ENCODE results near the gene VTI1A.

DNA sequence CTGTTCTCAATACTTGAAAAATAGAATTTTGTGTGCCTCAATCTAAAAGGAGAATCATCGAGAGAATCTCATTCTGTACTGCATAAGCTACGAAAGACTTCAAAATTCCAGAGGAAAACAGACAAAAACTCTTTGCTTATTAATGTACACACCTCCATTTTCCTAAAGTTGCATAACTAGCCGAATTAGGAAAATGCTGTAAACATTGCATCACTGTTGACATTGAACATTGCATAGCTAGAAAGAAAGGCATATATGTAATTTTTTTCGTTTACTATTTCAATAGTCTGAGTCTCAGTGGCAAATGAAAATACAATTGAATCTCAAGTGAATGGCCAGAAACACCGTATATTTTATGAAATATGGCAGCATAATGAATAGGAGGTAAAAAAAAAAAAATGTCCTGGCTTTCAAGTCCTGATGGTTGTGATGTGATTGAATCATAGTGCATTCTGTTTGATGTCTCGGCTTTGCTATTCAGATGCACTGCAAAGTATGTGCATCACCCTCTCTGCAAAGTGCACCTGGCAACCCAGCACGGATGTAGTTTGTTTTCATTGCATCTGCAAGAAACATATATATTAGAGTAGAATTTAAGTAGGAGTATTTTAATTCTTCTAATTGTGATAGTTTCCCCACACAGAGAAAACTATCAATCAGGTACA lies 196.7 kb downstream of the VTI1A start:
- no peak for TF ChIP-seq EZH2 (IDR thresholded peaks at IDR 0.05)
- no peak for TF ChIP-seq POLR2AphosphoS5 (IDR thresholded peaks at IDR 0.05; ENCODE audit: borderline replicate concordance, low read depth, low read length)
- no peak for TF ChIP-seq FOXP2 (optimal IDR thresholded peaks at IDR 0.05; ENCODE audit: control extremely low read depth, extremely low read length, insufficient read depth)

Data from SK-N-MC (cell line).